Heart left ventricle (tissue), 16 donors: ENCODE results near the gene DDA1. TPM values are rescaled to one million over a fixed set of nuclear protein-coding genes. Genes with fewer than 3 reads are reported as not detected.

Source experiments
- ATAC-seq, 4 donors: fragments of 200-7000 bp; cut with Tn5 transposase; one replicate each; pipeline ENCODE4 v1.9.1; 2020 to 2022; ENCODE audit warnings: moderate library complexity in 4 of 4, mild to moderate bottlenecking in 3 of 4, moderate number of reproducible peaks in 1 of 4
- DNase-seq, 5 donors: peaks; one replicate each; pipeline ENCODE4 v3.0.0-alpha.2; 2020
- H3K27ac ChIP-seq, 12 donors: fragments of 200-600 bp; sonication (generic) in 4 of 12; one replicate each; pipeline versions ENCODE4 v1.5.0 to v1.8.0; 2016 to 2022; ENCODE audit warnings: mild to moderate bottlenecking in 2 of 12
- H3K27me3 ChIP-seq, 9 donors: fragments of 200-600 bp; sonication (generic) in 2 of 9; one replicate each; pipeline versions ENCODE4 v1.5.1 to v1.8.0; 2016 to 2022; ENCODE audit warnings: mild to moderate bottlenecking in 3 of 9
- H3K36me3 ChIP-seq, 9 donors: fragments of 200-600 bp; sonication (generic) in 2 of 9; one replicate each; pipeline versions ENCODE4 v1.5.0 to v1.8.0; 2018 to 2022; ENCODE audit warnings: mild to moderate bottlenecking in 2 of 9
- H3K4me1 ChIP-seq, 12 donors: fragments of 200-600 bp; sonication (generic) in 4 of 12; one replicate each; pipeline versions ENCODE4 v1.5.0 to v1.8.0; 2016 to 2022; ENCODE audit warnings: mild to moderate bottlenecking in 3 of 12
- H3K4me3 ChIP-seq, 12 donors: fragments of 200-600 bp; sonication (generic) in 4 of 12; one replicate each; pipeline versions ENCODE4 v1.5.0 to v1.8.0; 2017 to 2022; ENCODE audit warnings: mild to moderate bottlenecking in 9 of 12, moderate library complexity in 4 of 12
- H3K9me3 ChIP-seq, 12 donors: fragments of 200-600 bp; sonication (generic) in 4 of 12; one replicate each; pipeline versions ENCODE4 v1.5.0 to v1.8.0; 2016 to 2022; ENCODE audit warnings: mild to moderate bottlenecking in 1 of 12
- POLR2A ChIP-seq, 2 donors: fragments of 450-650 bp; IDR thresholded peaks; one replicate each; pipeline ENCODE4 v1.6.1; 2017; ENCODE audit warnings: antibody characterized with exemption in 2 of 2, mild to moderate bottlenecking in 2 of 2, moderate library complexity in 2 of 2
- WGBS, 4 donors: extraction: QIAGEN DNeasy Blood & Tissue Kit in 2 of 4; methylation state at CpG; one replicate each; pipeline versions ENCODE4 v1.1.5 to v1.1.7; 2013 to 2018; 5-methylcytosine and 5-hydroxymethylcytosine counted together
- intact Hi-C, 10 donors: fragments of 100-400 bp; cut with DNase I; formaldehyde crosslinking; loops; one replicate each; pipeline versions ENCODE4 v1.11.1 to v1.14.2; 2022
- polyA plus RNA-seq, 2 donors: library from polyadenylated mRNA; stranded (reverse); fragments of 200-250 nt; gene quantifications; one replicate each; pipeline ENCODE4 v1.2.3, GENCODE V29; 2013
- total RNA-seq, 9 donors: library from RNA; depleted of rRNA in 2 of 9; stranded (reverse); fragments of >200 nt in 2 of 9; fragmentation: NEBNext Ultra II Directional in 3 of 9; extraction: Animal tissue kit (Norgen Biotek cat#: 25700) in 3 of 9; gene quantifications; one replicate each; pipeline versions ENCODE4 v1.1.0 to v1.2.4, GENCODE V29; 2016 to 2023
- TF ChIP-seq, protein P1 (sequence below), 12 donors: fragments of 200-600 bp; sonication (generic) in 4 of 12; IDR thresholded peaks; one replicate each; pipeline versions ENCODE4 v1.5.0 to v1.8.0; 2018 to 2022; ENCODE audit warnings: antibody characterized with exemption in 12 of 12, mild to moderate bottlenecking in 5 of 12
- donor health status: ischemic (EF 13 %, LVEDD 7.1; RV severe dilation, severe dysfunction).
- donor health status: healthy with polysubstance abuse.
- donor health status: DM: no; HTN: yes; CAD: no.
- donor health status: DM: no; HTN: no; CAD: no.
- donor health status: ischemic (EF 25% LVEDD 6.9; RV normal size, moderate dysfunction).
- donor health status: ischemic (EF 25% LVEDD 5.7; RV mildly dilated, moderate dysfunction).
- donor health status: healthy.
- donor health status: DM: yes; HTN: yes; CAD: no.
- donor health status: ischemic (EF 35%, LVEDD 5.7; RV mildly dilated, moderate dysfunction).
- donor health status: nonischemic (EF 11% LVEDD 7.7; RV severe dilation, severe dysfunction).
- donor health status: DM: yes; HTN: yes; CAD: no.
- donor health status: PGD.
- donor health status: ischemic (EF 29% LVEDD 5.4; RV normal size, mild dysfunction).
- donor health status: nonischemic (EF 23%, LVEDD 6.1; RV moderate dilation, normal function).

The DDA1 gene
- total and polyA plus RNA-seq, 11 donors = 13.9 to 84.6 (median 36.5) TPM

DNA sequence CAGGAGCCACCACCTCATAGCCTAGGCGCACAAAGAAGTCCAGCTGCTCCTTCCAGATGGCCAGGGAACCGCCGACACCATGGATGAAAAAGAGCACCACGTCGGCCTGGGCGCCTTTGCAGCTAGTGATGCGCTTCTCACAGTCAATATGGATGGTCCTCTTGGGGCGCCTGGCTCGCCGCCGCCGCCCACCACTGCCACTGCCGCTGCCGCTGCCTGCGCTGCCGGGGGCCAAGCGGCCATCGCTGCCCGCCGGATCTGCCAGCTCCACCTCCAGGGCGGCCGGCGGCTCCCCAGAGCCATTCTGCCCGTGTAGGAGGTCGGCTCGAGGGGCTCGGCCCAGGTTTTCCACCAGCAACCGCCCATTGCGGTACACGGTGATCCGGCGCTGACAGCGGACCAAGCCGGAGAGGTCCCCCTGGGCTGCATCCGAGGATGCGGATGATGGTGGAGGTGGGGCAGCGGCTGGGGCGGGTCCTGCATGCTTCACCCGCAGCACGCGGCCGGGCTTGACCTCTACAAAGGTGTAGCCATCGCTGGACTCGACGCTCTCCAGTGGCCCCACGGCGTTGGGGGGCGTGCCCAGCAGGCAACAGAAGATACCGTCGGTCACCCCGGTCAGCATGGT, 8.3 kb upstream of the DDA1 start:
- Histone ChIP-seq H3K36me3 (peaks cover 0 to 33% (median 5%) of the 10 kb centered on the region in 9 donors), H3K4me1 (peaks cover 3 to 35% (median 24%) of the 10 kb centered on the region in 12 donors), H3K4me3 (no peak overlapping the region), H3K27me3 (no peaks in the 10 kb centered on the region), H3K9me3 (peaks cover 0 to 6% (median 0%) of the 10 kb centered on the region in 12 donors), H3K27ac (no peak overlapping the region)
- intact Hi-C loops = no loop called here
- no peak for DNase-seq
- TF ChIP-seq POLR2A (IDR thresholded peaks at IDR 0.05) = no peak
- TF ChIP-seq, protein P1, sequence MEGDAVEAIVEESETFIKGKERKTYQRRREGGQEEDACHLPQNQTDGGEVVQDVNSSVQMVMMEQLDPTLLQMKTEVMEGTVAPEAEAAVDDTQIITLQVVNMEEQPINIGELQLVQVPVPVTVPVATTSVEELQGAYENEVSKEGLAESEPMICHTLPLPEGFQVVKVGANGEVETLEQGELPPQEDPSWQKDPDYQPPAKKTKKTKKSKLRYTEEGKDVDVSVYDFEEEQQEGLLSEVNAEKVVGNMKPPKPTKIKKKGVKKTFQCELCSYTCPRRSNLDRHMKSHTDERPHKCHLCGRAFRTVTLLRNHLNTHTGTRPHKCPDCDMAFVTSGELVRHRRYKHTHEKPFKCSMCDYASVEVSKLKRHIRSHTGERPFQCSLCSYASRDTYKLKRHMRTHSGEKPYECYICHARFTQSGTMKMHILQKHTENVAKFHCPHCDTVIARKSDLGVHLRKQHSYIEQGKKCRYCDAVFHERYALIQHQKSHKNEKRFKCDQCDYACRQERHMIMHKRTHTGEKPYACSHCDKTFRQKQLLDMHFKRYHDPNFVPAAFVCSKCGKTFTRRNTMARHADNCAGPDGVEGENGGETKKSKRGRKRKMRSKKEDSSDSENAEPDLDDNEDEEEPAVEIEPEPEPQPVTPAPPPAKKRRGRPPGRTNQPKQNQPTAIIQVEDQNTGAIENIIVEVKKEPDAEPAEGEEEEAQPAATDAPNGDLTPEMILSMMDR (IDR thresholded peaks at IDR 0.05) = no peak
- ATAC-seq = no peak
- 92 to 94% (median 93%) methylated on average over 36 to 51 of the region's 51 CpGs for WGBS, 4 donors

DNA sequence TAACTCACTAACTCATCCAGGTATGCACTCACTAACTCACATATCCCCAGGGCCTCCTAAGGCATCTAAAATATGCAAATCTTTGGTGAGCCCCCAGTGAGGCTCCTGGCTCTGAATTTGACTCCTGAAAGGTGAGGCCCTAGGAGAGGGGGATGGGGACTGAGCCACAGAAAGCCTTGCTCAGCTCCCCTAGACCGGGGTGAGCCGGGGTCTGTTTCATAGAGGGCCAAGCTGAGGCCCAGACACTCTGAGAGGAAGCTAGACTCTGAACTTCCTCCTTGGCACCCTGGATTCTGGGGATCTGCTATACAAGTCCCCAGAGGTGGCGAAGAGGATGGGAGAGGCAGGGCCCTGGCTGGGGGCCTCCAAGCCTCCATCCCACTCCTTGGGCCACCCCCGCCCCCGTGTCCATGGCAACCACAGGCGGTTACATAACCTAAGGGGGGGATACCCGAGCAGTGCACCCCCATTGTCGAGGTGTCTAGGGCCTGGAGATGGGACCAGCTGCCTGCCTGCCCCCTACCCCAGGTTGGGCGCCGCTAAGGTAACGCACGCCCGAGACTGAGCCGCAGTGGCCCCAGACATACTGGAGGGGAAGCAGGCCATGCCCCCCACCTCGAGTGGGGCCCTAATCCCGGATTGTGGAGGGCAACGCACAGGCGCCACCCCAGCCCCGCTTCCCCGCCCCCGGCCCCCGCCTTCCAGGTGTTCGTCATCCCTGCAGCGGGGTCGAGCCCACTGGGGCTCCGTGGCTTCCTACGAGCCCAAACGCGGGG, 6.8 kb upstream of the DDA1 start:
- peaks cover 3 to 48% (median 34%) of the 10 kb centered on the region in 12 donors for H3K4me1 ChIP-seq
- H3K4me3 ChIP-seq = peak overlapping the region; percentile 50 to 99 (median 82)
- peaks cover 0 to 25% (median 5%) of the 10 kb centered on the region in 9 donors for H3K36me3 ChIP-seq
- H3K9me3 ChIP-seq = peaks cover 0 to 6% (median 0%) of the 10 kb centered on the region in 12 donors
- 10 to 21% (median 13%) methylated on average over 12 to 29 of the region's 29 CpGs for WGBS, 4 donors
- peak overlapping the region; percentile 33 to 95 (median 78) for H3K27ac ChIP-seq
- intact Hi-C loops = no loop called here
- no peaks in the 10 kb centered on the region for H3K27me3 ChIP-seq
- ATAC-seq (no peak), DNase-seq (no peak)
- TF ChIP-seq POLR2A (IDR thresholded peaks at IDR 0.05) = no peak
- TF ChIP-seq, protein P1 (IDR thresholded peaks at IDR 0.05) = no peak

DNA sequence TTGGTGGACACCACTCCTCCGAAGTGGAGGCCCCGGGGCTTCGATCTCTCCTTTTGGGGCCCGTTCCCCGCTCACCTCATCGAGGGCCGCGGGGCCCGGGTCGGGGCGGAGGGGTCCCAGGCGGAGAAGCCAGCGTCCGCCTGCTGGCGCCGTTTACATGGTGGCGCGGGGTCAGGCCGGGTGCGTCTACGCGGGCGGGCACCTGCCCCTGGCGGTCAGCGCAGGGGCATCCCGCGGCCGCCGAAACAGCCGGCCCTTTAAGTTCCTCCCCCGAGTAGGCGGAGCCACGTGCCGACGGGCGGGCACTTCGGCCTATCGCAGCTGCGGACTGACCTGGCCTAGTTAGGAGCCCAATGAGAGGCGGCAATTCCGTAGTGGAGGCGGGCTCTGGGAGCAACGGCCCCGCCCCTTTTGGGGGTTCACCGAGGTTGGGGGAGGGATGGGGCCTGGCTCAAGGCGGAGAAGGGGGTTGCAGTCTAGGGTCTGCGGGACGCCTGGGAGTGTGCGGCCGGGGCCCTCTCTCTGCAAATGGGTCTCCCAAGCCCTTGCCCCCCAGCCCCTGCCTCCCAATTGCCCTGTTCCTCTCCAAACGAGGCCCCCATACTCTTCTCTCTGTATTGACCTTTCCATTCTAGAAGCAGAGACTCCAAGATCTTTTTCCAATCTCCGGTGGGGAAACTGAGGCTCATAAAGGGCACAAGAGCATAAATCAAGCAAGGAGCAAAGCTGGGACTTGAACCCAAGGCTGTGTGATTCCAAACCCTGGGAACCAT, 6.0 kb upstream of the DDA1 start, which contains the start of gene ABHD8:
Gene ABHD8 (minus strand): TSS at position 259 of the 773 bp plus-strand sequence. CDS start 1,809 bp downstream, outside the sequence.
- Histone ChIP-seq H3K4me3 (peak within 1 kb of the TSS; percentile 50 to 99 (median 82)), H3K36me3 (peaks cover 0 to 20% (median 1%) of the 10 kb centered on the region in 9 donors), H3K4me1 (peaks cover 3 to 48% (median 34%) of the 10 kb centered on the region in 12 donors), H3K27me3 (no peaks in the 10 kb centered on the region), H3K27ac (peak within 1 kb of the TSS; percentile 33 to 96 (median 90)), H3K9me3 (peaks cover 0 to 1% (median 0%) of the 10 kb centered on the region in 12 donors)
- peak in 1 of 2 donors; percentile 81 for TF ChIP-seq POLR2A (IDR thresholded peaks at IDR 0.05)
- TF ChIP-seq, protein P1 (IDR thresholded peaks at IDR 0.05) = peak; percentile 37 to 86 (median 68)
- intact Hi-C loops = no loop called here
- ATAC-seq = peak; percentile 80 to 87 (median 82)
- 1 to 4% (median 3%) methylated on average over 20 to 52 of the region's 52 CpGs for WGBS, 4 donors
- peak; percentile 96 to 99 (median 98) for DNase-seq
